Mucosa of rectum (tissue), 2 donors: ENCODE measurements around the gene RNU1-2.
A peak's percentile ranks its signal among the peaks of the same experiment; 100 is the strongest.
"Not testable (repeated sequence)": the region's sequence is repeated elsewhere in the genome, so short reads cannot be mapped to it uniquely, and the experiment has no call there.

ENCODE experiments used
- H3K27ac ChIP-seq, 2 donors: one replicate each; pipeline ENCODE4 v1.7.0; 2013; ENCODE audit warnings: inconsistent platforms in 2 of 2, low read depth in 2 of 2, low read length in 2 of 2
- H3K27me3 ChIP-seq, 2 donors: one replicate each; pipeline ENCODE4 v1.7.0; 2013; ENCODE audit warnings: low read length in 2 of 2; ENCODE audit not compliant: control insufficient read depth in 2 of 2, insufficient read depth in 2 of 2
- H3K36me3 ChIP-seq, 2 donors: one replicate each; pipeline ENCODE4 v1.7.0; 2013; ENCODE audit warnings: low read length in 2 of 2; ENCODE audit not compliant: control insufficient read depth in 2 of 2, insufficient read depth in 2 of 2
- H3K4me1 ChIP-seq, 2 donors: one replicate each; pipeline ENCODE4 v1.7.0; 2013; ENCODE audit warnings: low read length in 2 of 2, mild to moderate bottlenecking in 1 of 2; ENCODE audit not compliant: control insufficient read depth in 2 of 2, insufficient read depth in 2 of 2
- H3K4me3 ChIP-seq, 2 donors: one replicate each; pipeline ENCODE4 v1.7.0; 2013; ENCODE audit warnings: low read length in 2 of 2
- H3K9ac ChIP-seq, 2 donors: one replicate each; pipeline ENCODE4 v1.7.0; 2013; ENCODE audit warnings: low read length in 2 of 2, low read depth in 1 of 2, mild to moderate bottlenecking in 1 of 2
- H3K9me3 ChIP-seq, 2 donors: one replicate each; pipeline ENCODE4 v1.7.0; 2013; ENCODE audit warnings: low read length in 2 of 2; ENCODE audit not compliant: control insufficient read depth in 2 of 2
- donor health status: healthy.
- donor health status: Normal muscosa, but diverticular disease.

Gene RNU1-2

DNA sequence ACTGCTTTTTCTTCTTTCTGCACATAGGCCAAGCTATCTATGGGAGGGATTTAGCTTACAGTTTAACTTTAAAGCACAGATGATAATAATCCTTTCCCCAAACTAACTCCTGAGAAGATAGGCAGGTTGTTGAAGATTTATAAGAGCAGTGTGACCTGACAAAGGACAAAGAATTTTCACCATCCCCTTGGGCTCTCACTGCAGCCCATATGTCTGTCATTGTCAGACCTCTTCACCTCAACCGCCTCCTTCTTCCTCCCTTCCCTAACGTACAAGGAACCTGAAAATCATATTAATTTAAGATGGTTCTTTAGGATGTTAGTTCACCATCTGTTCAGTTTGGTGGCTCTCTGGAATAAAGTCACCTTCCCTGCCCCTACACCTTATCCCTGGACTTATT lies 5.0 kb downstream of the RNU1-2 start:
- Histone ChIP-seq H3K4me1 (peaks cover 9 to 24% of the 10 kb centered on the region in 2 donors), H3K36me3 (no peaks in the 10 kb centered on the region), H3K27me3 (no peaks in the 10 kb centered on the region), H3K9ac (no peak overlapping the region), H3K4me3 (no peak overlapping the region), H3K9me3 (no peaks in the 10 kb centered on the region), H3K27ac (no peak overlapping the region)

DNA sequence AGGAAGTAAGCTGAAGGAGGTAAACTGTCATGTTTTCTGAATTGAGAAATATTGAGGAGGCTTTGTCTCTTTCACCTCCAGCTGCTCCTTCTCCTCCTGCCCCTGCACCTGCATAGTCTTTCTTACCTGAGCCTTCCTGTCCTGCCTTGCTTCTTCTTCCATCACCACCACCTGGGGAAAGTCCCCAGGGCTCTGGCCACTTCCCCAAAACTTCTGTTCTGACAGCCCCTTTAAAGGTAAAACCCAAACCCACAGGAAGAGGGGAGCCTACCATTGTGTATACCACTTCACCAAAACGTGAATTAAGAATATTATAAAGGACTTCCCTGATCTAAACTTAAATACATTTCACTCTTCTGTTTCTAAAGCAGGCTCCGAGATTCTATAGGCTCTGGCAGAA lies 5.6 kb downstream of the RNU1-2 start:
- not testable (repeated sequence) for H3K27ac ChIP-seq, H3K36me3 ChIP-seq, H3K4me3 ChIP-seq, H3K27me3 ChIP-seq, H3K9ac ChIP-seq, H3K9me3 ChIP-seq
- peaks cover 11 to 24% of the 10 kb centered on the region in 2 donors for H3K4me1 ChIP-seq

DNA sequence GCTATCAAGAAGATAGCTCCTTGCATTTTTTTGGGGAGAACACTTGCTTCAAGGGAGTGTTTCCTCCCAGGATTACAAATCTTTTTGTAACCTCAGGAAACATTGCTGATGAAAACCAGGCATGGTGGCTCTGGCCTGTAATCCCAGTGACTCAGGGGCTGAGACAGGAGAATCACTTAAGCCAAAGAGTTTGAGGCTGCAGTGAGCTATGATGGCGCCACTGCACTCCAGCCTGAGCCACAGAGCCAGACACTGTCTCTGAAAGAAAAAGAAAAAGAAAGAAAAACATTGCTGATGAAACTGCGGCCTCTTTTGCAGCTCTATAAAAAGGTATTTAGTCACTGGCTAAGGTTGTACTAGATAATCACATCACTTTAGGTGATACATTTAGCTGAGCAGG lies 7.3 kb downstream of the RNU1-2 start:
- Histone ChIP-seq H3K9me3 (no peaks in the 10 kb centered on the region), H3K9ac (no peak overlapping the region), H3K27ac (peak overlapping the region; percentile 100), H3K4me1 (peaks cover 14 to 16% of the 10 kb centered on the region in 2 donors), H3K4me3 (no peak overlapping the region), H3K27me3 (no peaks in the 10 kb centered on the region), H3K36me3 (no peaks in the 10 kb centered on the region)

DNA sequence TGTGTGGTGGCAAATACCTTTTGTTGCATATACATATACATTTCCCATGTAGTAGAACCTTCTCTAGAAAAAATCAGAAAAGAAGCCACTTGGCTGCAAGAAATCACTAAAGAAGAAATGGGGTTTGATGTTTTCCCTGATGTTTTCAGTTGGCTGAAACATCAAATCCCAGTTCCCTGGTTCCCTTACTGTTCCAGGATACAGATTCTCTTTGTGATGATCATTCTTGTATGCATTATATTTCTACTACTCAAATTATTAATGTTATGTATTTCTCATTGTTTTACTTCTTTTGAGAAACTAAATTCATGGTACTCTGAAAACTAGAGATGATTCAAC lies 7.6 kb downstream of the RNU1-2 start:
- H3K9ac ChIP-seq, result peak overlapping the region; percentile 99 to 100

DNA sequence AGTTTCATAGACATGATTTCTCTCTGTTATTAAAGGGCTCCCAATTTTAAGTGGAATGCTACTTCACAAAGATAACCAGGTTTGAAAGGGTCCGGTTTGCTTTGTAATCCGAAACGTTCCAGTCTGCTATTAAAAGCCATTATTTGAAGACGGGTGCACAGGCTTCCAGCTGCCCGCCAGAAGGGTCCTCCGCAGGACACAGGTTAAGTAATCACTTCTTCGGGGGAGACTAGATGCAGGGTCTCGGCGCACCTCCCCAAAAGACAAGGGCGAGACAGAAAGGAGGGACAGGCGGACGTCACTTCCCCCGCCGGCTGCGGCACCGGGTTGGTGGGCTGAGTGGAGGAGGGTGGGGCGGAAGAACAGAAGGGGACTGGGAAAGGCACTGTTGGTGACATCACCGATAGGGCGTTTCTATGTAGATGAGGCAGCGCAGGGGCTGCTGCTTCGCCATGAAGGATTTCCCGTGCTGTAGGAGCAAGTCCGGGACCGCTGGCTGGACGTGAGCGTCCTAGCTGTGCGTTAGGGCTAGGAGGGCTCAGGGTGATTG lies 8.9 kb downstream of the RNU1-2 start:
- H3K27ac ChIP-seq, result peak overlapping the region; percentile 100
- H3K9me3 ChIP-seq, result no peaks in the 10 kb centered on the region
- no peaks in the 10 kb centered on the region for H3K27me3 ChIP-seq
- peak overlapping the region; percentile 99 to 100 for H3K9ac ChIP-seq
- peak overlapping the region; percentile 83 for H3K4me3 ChIP-seq
- peaks cover 14 to 16% of the 10 kb centered on the region in 2 donors for H3K4me1 ChIP-seq
- no peaks in the 10 kb centered on the region for H3K36me3 ChIP-seq

More for the DNA sequence above, 7.6 kb downstream of the RNU1-2 start:
- Histone ChIP-seq H3K9me3 (no peaks in the 10 kb centered on the region), H3K27ac (peak overlapping the region; percentile 100), H3K36me3 (no peaks in the 10 kb centered on the region), H3K4me1 (peaks cover 14 to 16% of the 10 kb centered on the region in 2 donors), H3K27me3 (no peaks in the 10 kb centered on the region), H3K4me3 (peak overlapping the region; percentile 83)

DNA sequence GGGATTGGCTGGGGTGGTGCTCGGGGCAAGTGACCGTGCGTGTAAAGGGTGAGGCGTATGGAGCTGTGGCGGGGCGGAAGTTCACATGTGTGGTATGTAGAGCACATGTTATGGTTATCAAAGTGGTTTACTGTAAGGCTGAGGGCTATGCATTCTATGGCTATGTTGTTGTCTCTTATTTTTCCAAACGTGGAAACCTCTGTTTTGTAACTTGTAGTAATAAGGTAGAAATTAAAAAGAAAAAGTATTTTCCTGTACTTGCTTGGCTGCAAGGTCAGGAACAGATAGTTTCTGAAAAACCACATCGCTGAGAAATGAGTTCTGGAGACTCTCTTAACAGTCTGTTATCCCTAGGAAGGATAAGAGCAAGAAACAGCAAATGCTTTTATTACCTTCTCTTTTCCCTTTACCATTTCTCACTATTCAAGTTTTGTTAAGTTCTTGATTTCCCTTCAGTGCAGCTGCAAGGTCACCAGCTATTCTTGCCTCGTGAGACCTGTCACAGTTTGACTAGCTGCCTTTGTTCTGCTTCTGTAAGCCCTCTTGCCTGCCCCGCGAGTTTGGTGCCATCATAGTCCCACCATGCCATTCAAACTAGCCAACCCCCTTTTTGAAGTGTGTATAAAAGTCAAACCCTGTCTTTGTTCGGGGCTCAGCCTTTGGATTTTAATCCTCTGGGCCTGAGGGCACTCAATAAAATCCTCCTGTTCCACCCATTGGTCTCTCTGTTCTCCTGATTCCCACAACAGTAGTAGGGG lies 9.5 kb downstream of the RNU1-2 start:
- H3K27ac ChIP-seq, result peak overlapping the region; percentile 100
- no peaks in the 10 kb centered on the region for H3K36me3 ChIP-seq
- peak overlapping the region; percentile 83 for H3K4me3 ChIP-seq
- peaks cover 14 to 16% of the 10 kb centered on the region in 2 donors for H3K4me1 ChIP-seq
- no peaks in the 10 kb centered on the region for H3K27me3 ChIP-seq
- H3K9ac ChIP-seq, result peak overlapping the region; percentile 99 to 100
- no peaks in the 10 kb centered on the region for H3K9me3 ChIP-seq

DNA sequence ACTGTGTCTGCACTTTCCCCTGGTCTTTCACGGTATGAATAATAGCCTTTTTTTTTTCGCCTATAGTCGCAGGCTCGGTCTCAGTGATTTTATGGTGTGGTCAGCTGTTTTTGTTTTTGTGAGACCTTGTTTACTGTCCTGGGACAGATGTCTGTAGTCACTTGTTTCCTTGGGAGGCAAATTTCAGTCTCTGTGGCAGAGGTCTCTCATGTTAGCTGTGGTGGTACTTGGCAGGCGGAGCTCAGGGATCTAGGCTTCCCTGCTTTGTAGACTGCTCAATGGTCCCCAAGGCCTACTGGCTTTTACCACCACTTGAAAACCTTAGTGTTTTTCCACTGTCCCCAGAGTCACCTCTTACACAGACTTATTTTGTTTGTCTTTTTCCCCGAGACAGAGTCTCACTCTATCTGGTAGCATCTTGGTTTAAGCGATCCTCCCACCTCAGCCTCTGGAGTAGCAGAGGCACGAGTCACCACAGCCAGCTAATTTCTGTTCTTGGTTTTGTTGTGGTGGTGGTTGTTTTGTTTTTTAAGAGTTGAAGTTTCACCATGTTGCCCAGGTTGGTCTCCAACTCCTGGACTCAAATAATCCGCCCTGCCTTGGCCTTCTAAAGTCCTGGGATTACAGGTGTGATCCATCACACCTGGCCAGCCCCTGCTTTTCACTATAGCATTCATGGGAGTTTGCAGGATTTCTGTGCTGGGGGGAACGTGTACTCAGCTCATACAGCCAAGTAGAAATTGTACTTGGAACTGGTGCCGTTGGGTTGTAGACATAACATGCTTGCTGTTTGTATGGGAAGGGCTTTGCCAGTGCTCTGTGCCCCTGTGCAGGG lies 10.3 kb downstream of the RNU1-2 start:
- H3K27me3 ChIP-seq, result no peaks in the 10 kb centered on the region
- H3K4me3 ChIP-seq, result no peak overlapping the region
- peaks cover 14 to 16% of the 10 kb centered on the region in 2 donors for H3K4me1 ChIP-seq
- H3K9me3 ChIP-seq, result no peaks in the 10 kb centered on the region
- peak overlapping the region; percentile 100 for H3K27ac ChIP-seq
- H3K36me3 ChIP-seq, result no peaks in the 10 kb centered on the region
- peak overlapping the region; percentile 7 to 26 for H3K9ac ChIP-seq

DNA sequence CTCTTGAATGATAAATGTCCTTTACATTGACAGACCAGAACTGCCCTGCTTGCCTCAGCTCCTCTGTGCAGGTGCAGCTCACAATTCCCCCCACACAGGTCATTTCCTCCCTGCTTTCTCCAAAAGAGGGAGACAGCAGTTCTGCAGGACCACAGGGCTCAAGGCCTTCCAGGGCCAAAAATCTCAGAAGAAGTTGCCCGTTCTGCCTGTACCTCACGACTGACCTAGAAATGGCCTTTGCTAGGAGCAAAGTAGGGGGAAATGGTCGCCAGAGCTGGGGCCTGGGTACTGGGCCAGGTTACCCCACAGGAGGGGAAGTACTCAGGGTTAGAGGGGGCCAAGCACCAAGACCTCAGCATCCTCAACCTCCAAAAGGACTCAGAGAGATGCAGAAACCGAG lies 11.1 kb downstream of the RNU1-2 start:
- H3K4me3 ChIP-seq, result no peak overlapping the region
- no peak overlapping the region for H3K27ac ChIP-seq
- H3K9ac ChIP-seq, result no peak overlapping the region
- H3K27me3 ChIP-seq, result no peaks in the 10 kb centered on the region
- no peaks in the 10 kb centered on the region for H3K9me3 ChIP-seq
- peaks cover 14 to 16% of the 10 kb centered on the region in 2 donors for H3K4me1 ChIP-seq
- H3K36me3 ChIP-seq, result no peaks in the 10 kb centered on the region

DNA sequence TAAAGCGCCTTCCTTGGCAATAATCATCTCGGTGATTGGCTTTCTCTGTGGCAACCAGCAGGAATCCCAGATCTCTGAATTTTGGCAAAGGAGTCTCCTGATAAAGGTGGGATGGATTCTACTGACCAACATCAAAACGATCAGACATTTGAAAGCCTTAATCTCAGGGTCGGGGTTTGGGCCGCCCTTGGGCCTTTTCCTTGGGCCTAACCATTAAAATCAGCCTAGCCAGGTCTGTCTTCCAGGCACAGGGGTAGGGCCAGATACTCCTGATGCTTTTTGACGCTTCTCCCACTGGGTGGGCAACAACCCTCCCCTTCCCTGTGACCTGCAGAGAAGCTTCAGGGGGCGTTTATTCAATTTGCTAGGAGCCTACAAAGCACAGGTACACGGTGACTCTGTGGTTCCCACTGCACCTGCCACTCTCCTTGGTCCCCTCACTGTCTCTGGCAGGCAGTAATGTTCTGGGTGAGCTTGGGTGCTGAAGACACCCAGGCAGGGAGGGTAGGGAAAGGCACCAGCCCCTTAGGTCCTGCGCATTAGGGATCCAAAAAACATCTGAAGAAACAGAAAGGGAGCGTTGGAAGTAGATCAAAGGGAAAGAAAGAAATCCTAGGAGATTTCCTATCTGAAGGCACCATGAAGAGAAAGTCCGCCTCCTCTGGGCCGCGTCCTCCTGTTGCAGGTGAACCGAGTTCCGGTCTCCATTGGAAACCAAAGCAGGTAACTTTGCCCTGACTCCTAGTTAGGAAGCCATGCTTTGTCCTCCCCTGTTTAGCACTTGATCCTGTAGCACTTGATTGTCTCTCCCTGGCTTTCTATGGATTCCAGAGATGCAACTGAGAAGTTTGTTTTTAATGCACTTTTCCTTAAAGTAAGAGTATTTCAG lies 12.3 kb downstream of the RNU1-2 start:
- Histone ChIP-seq H3K9ac (no peak overlapping the region), H3K27ac (no peak overlapping the region), H3K27me3 (no peaks in the 10 kb centered on the region)

More for the DNA sequence above, 12.3 kb downstream of the RNU1-2 start:
- H3K4me1 ChIP-seq, result peaks cover 17% of the 10 kb centered on the region in 2 donors
- no peak overlapping the region for H3K4me3 ChIP-seq
- H3K36me3 ChIP-seq, result no peaks in the 10 kb centered on the region
- no peaks in the 10 kb centered on the region for H3K9me3 ChIP-seq
